ENCODE results near the gene RDH14. TPM values are rescaled to one million over a fixed set of nuclear protein-coding genes. Genes with fewer than 3 reads are reported as not detected.
A peak's percentile ranks its signal among the peaks of the same experiment; 100 is the strongest.

The RDH14 gene
- polyA plus RNA-seq, 2 of the 4 experiments (the other 2 are of a cell fraction): 37.0 to 44.5 TPM

- ChIA-PET POLR2A (interaction anchor here (1.0 kb wide), 1 partner anchor 837 kb away, joined by 3 read pairs; no protein-coding TSS in a partner anchor), CTCF (interaction anchor here (0.6 to 7.6 kb wide), 72 partner anchors 9 to 1352 kb away, joined by 3 to 88 read pairs (median 4); partner anchors contain the start of genes NT5C1B, OSR1 and RDH14)
- H3K9me3 ChIP-seq: no peaks in the 10 kb centered on the region
- WGBS (ENCODE audit: missing lambda C conversion rate): 46% methylated on average over 16 of the region's 16 CpGs
- peak; percentile 93 to 98 for ATAC-seq
- TF ChIP-seq, protein P1, sequence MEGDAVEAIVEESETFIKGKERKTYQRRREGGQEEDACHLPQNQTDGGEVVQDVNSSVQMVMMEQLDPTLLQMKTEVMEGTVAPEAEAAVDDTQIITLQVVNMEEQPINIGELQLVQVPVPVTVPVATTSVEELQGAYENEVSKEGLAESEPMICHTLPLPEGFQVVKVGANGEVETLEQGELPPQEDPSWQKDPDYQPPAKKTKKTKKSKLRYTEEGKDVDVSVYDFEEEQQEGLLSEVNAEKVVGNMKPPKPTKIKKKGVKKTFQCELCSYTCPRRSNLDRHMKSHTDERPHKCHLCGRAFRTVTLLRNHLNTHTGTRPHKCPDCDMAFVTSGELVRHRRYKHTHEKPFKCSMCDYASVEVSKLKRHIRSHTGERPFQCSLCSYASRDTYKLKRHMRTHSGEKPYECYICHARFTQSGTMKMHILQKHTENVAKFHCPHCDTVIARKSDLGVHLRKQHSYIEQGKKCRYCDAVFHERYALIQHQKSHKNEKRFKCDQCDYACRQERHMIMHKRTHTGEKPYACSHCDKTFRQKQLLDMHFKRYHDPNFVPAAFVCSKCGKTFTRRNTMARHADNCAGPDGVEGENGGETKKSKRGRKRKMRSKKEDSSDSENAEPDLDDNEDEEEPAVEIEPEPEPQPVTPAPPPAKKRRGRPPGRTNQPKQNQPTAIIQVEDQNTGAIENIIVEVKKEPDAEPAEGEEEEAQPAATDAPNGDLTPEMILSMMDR (IDR thresholded peaks at IDR 0.05): peak; percentile 97
- peak; percentile 96 to 98 for TF ChIP-seq RAD21 (conservative IDR thresholded peaks at IDR 0.05 in 1 of 2, IDR thresholded peaks at IDR 0.05 in 1 of 2)
- no peak for TF ChIP-seq REST (IDR thresholded peaks at IDR 0.05)
- TF ChIP-seq RCOR1 (IDR thresholded peaks at IDR 0.05; ENCODE audit: low read depth, low read length): no peak
- no peak for TF ChIP-seq NFE2L2 (conservative IDR thresholded peaks at IDR 0.05; ENCODE audit: low read length)
- TF ChIP-seq EHF (CRISPR knock-in tag; IDR thresholded peaks at IDR 0.05): no peak
- TF ChIP-seq JUN (IDR thresholded peaks at IDR 0.05): no peak
- peak; percentile 95 for TF ChIP-seq SMC3 (IDR thresholded peaks at IDR 0.05)
- peak; percentile 74 to 80 for DNase-seq (ENCODE audit: low read depth in 1 of 2, low spot score in 1 of 2)
- H3K4me3 ChIP-seq: no peak overlapping the region
- no peaks in the 10 kb centered on the region for H3K4me1 ChIP-seq
- H3K4me2 ChIP-seq: no peak overlapping the region
- FAIRE-seq: no peak
- no peak overlapping the region for H3K27ac ChIP-seq
These were observed 39.7 kb downstream of the RDH14 start for GRCh38 chr2:18520451-18521425.

DNA sequence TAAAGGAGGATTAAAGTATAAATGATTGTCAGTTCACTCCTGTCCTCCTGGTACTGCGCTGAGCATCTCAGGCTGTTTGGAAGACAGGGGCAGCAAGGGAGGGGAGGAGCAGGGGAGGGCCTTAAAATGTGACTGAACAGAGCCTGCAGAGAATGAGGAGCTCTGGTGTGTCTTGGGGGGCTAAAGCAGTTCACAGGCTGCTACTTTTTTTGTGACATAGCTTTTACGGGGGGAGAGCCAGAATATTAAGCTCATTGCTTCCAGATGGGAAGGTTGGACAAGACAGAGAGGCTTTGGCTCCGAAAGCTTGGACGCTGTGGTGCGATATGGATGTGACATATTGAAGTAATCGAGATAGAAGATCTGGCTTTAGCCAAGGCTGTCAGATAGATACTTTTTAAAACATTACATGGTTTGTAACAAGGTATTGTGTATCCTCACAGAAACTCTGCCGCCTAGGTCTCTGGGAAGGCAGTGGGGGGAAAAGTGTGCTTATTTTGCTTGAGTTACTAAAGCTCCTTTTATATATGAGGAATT, 40.5 kb downstream of the RDH14 start:
- Histone ChIP-seq H3K4me3 (no peak overlapping the region), H3K4me1 (no peaks in the 10 kb centered on the region), H3K27ac (no peak overlapping the region), H3K9me3 (no peaks in the 10 kb centered on the region), H3K4me2 (no peak overlapping the region)
- TF ChIP-seq NFE2L2 (conservative IDR thresholded peaks at IDR 0.05; ENCODE audit: low read length): no peak
- no peak for TF ChIP-seq USF2 (IDR thresholded peaks at IDR 0.05)
- TF ChIP-seq FOXS1 (CRISPR knock-in tag; IDR thresholded peaks at IDR 0.05): no peak
- TF ChIP-seq ZNF302 (CRISPR knock-in tag; IDR thresholded peaks at IDR 0.05): no peak
- TF ChIP-seq ATOH8 (CRISPR knock-in tag; IDR thresholded peaks at IDR 0.05; ENCODE audit: low read depth): no peak
- TF ChIP-seq JUNB (IDR thresholded peaks at IDR 0.05): no peak
- TF ChIP-seq SREBF2 (IDR thresholded peaks at IDR 0.05): no peak
- no peak for TF ChIP-seq EHMT2 (IDR thresholded peaks at IDR 0.05; ENCODE audit: low read depth)
- CTCF ChIA-PET: interaction anchor here (0.6 to 7.6 kb wide), 53 partner anchors 9 to 1923 kb away, joined by 3 to 88 read pairs (median 5); partner anchors contain the start of genes NT5C1B, OSR1 and RDH14
- DNase-seq (ENCODE audit: low read depth in 1 of 2, low spot score in 1 of 2) (no peak), ATAC-seq (peak in 1 of 2 experiments; percentile 12; a peak in 1 of 6 replicates), FAIRE-seq (no peak)
- 32% methylated on average over 7 of the region's 7 CpGs for WGBS (ENCODE audit: missing lambda C conversion rate)
- POLR2A ChIA-PET: no interaction called here

All from A549 (cell line).